ENCODE measurements around the gene CTNNA3. TPM values are rescaled to one million over a fixed set of nuclear protein-coding genes. Genes with fewer than 3 reads are reported as not detected.

Gene CTNNA3
- total RNA-seq, 1 donor from 2014 or later: 0.92 TPM

- Mint-ChIP-seq H3K36me3 (ENCODE audit: low read depth) (no peaks in the 10 kb centered on the region), H3K27ac (ENCODE audit: unreplicated experiment) (no peak overlapping the region), H3K4me3 (ENCODE audit: unreplicated experiment) (no peak overlapping the region), H3K4me1 (ENCODE audit: low read depth) (peaks cover 3% of the 10 kb centered on the region), H3K9me3 (ENCODE audit: low read depth) (peaks cover 3% of the 10 kb centered on the region), H3K27me3 (ENCODE audit: low read depth) (no peaks in the 10 kb centered on the region)
- no peak for TF ChIP-seq CTCF (IDR thresholded peaks at IDR 0.05)
- no peak for DNase-seq (ENCODE audit: low spot score)
These were observed 1229.0 kb downstream of the CTNNA3 start for GRCh38 chr10:66467042-66467441.

DNA sequence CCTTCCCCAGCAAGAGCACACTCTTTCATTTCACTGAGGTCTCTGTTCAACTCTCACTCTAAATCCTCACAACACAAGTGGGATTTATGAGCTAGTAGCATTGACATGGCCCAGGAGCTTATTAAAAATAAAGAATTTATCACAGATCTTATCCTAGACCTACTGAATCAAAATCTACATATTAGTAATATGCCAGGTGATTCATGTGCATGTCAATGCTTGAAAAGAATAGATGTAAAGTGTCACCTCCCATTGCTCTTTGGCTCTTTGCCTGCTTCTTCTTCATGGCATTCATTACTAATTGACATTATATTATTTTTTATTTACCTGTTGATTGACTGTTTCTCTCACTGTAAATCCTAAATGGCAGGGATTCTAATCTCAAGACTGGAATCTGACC is 1229.4 kb downstream of the CTNNA3 start:
- no peaks in the 10 kb centered on the region for H3K36me3 Mint-ChIP-seq (ENCODE audit: low read depth)

GRCh38 chr10:66463611-66464010 is 1232.4 kb downstream of the CTNNA3 start:
- no peaks in the 10 kb centered on the region for H3K4me1 Mint-ChIP-seq (ENCODE audit: low read depth)
- no peaks in the 10 kb centered on the region for H3K36me3 Mint-ChIP-seq (ENCODE audit: low read depth)
- DNase-seq (ENCODE audit: low spot score): no peak
- no peak overlapping the region for H3K4me3 Mint-ChIP-seq (ENCODE audit: unreplicated experiment)
- peaks cover 8% of the 10 kb centered on the region for H3K9me3 Mint-ChIP-seq (ENCODE audit: low read depth)
- TF ChIP-seq CTCF (IDR thresholded peaks at IDR 0.05): no peak
- H3K27me3 Mint-ChIP-seq (ENCODE audit: low read depth): no peaks in the 10 kb centered on the region
- no peak overlapping the region for H3K27ac Mint-ChIP-seq (ENCODE audit: unreplicated experiment)

More for the DNA sequence above, 1229.4 kb downstream of the CTNNA3 start:
- no peak overlapping the region for H3K4me3 Mint-ChIP-seq (ENCODE audit: unreplicated experiment)
- H3K4me1 Mint-ChIP-seq (ENCODE audit: low read depth): peaks cover 1% of the 10 kb centered on the region
- no peaks in the 10 kb centered on the region for H3K27me3 Mint-ChIP-seq (ENCODE audit: low read depth)
- DNase-seq (ENCODE audit: low spot score): no peak
- H3K27ac Mint-ChIP-seq (ENCODE audit: unreplicated experiment): no peak overlapping the region
- peaks cover 3% of the 10 kb centered on the region for H3K9me3 Mint-ChIP-seq (ENCODE audit: low read depth)
- TF ChIP-seq CTCF (IDR thresholded peaks at IDR 0.05): no peak

GRCh38 chr10:66457629-66458028 is 1238.4 kb downstream of the CTNNA3 start:
- H3K4me1 Mint-ChIP-seq (ENCODE audit: low read depth): no peaks in the 10 kb centered on the region
- no peak overlapping the region for H3K27ac Mint-ChIP-seq (ENCODE audit: unreplicated experiment)
- H3K36me3 Mint-ChIP-seq (ENCODE audit: low read depth): no peaks in the 10 kb centered on the region
- peaks cover 7% of the 10 kb centered on the region for H3K9me3 Mint-ChIP-seq (ENCODE audit: low read depth)
- DNase-seq (ENCODE audit: low spot score): no peak
- H3K4me3 Mint-ChIP-seq (ENCODE audit: unreplicated experiment): no peak overlapping the region
- no peaks in the 10 kb centered on the region for H3K27me3 Mint-ChIP-seq (ENCODE audit: low read depth)
- TF ChIP-seq CTCF (IDR thresholded peaks at IDR 0.05): no peak

DNA sequence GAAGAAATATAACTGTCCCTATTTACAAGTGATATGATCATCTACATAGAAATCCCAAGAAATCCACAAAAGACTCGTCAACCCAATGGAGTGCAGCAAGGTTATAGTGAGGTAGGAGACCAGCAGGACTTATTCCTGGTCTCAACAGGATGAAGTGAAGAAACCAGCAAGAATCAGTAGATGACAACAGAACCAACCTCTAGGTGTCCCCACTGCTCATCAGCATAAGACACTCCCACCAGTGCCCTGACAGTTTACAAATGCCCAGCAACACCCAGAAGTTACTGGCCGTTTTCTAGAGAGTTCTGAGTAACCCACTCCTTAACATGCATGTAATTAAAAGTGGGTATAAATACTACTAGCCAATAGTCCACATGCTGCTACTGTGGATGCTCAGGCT is 1240.7 kb downstream of the CTNNA3 start:
- Mint-ChIP-seq H3K9me3 (ENCODE audit: low read depth) (peaks cover 7% of the 10 kb centered on the region), H3K36me3 (ENCODE audit: low read depth) (no peaks in the 10 kb centered on the region), H3K27ac (ENCODE audit: unreplicated experiment) (no peak overlapping the region), H3K4me3 (ENCODE audit: unreplicated experiment) (no peak overlapping the region), H3K27me3 (ENCODE audit: low read depth) (no peaks in the 10 kb centered on the region), H3K4me1 (ENCODE audit: low read depth) (no peaks in the 10 kb centered on the region)
- DNase-seq (ENCODE audit: low spot score): no peak
- TF ChIP-seq CTCF (IDR thresholded peaks at IDR 0.05): peak; percentile 31
